Neutrophil (primary cell): ENCODE results near the gene OTOS.

Experiments used
- H3K27ac ChIP-seq: fragments of 200-600 bp; sonication (generic); 2 replicates; pipeline ENCODE4 v1.5.1; 2016; ENCODE audit warnings: mild to moderate bottlenecking, moderate library complexity
- H3K27me3 ChIP-seq: fragments of 200-600 bp; sonication (generic); 2 replicates; pipeline ENCODE4 v1.6.0; 2016; ENCODE audit warnings: mild to moderate bottlenecking
- H3K36me3 ChIP-seq: fragments of 200-600 bp; sonication (generic); 2 replicates; pipeline ENCODE4 v1.5.1; 2017
- H3K4me1 ChIP-seq, 2 experiments: fragments of 200-600 bp in 1 of 2; sonication (generic) in 1 of 2; 1 replicate in 1 of 2; 2 replicates in 1 of 2; pipeline versions ENCODE4 v1.5.1 to v1.6.1; 2013 to 2016; ENCODE audit warnings: low read depth in 1 of 2, low read length in 1 of 2, mild to moderate bottlenecking in 1 of 2, moderate library complexity in 1 of 2; ENCODE audit not compliant: control insufficient read depth in 1 of 2, insufficient read depth in 1 of 2
- H3K4me3 ChIP-seq, 2 experiments: fragments of 200-600 bp in 1 of 2; sonication (generic) in 1 of 2; 1 replicate in 1 of 2; 2 replicates in 1 of 2; pipeline ENCODE4 v1.5.1; 2013 to 2016; ENCODE audit warnings: low read depth in 1 of 2, low read length in 1 of 2, mild to moderate bottlenecking in 1 of 2, moderate library complexity in 1 of 2
- H3K9me3 ChIP-seq: fragments of 200-600 bp; sonication (generic); 2 replicates; pipeline ENCODE4 v1.5.1; 2016
- TF ChIP-seq, protein P1 (sequence below): fragments of 200-600 bp; sonication (generic); IDR thresholded peaks from 2 replicates; pipeline ENCODE4 v1.5.1; 2016; ENCODE audit warnings: antibody characterized with exemption

Gene OTOS

GRCh38 chr2:240127191-240127750, 13.2 kb downstream of the OTOS start:
- Histone ChIP-seq H3K27ac (no peak overlapping the region), H3K27me3 (no peaks in the 10 kb centered on the region), H3K9me3 (no peaks in the 10 kb centered on the region), H3K4me1 (no peaks in the 10 kb centered on the region), H3K36me3 (peaks cover 59% of the 10 kb centered on the region), H3K4me3 (no peak overlapping the region)
- TF ChIP-seq, protein P1, sequence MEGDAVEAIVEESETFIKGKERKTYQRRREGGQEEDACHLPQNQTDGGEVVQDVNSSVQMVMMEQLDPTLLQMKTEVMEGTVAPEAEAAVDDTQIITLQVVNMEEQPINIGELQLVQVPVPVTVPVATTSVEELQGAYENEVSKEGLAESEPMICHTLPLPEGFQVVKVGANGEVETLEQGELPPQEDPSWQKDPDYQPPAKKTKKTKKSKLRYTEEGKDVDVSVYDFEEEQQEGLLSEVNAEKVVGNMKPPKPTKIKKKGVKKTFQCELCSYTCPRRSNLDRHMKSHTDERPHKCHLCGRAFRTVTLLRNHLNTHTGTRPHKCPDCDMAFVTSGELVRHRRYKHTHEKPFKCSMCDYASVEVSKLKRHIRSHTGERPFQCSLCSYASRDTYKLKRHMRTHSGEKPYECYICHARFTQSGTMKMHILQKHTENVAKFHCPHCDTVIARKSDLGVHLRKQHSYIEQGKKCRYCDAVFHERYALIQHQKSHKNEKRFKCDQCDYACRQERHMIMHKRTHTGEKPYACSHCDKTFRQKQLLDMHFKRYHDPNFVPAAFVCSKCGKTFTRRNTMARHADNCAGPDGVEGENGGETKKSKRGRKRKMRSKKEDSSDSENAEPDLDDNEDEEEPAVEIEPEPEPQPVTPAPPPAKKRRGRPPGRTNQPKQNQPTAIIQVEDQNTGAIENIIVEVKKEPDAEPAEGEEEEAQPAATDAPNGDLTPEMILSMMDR: no peak

GRCh38 chr2:240126731-240127130, 13.7 kb downstream of the OTOS start:
- TF ChIP-seq, protein P1: no peak
- no peak overlapping the region for H3K4me3 ChIP-seq
- H3K36me3 ChIP-seq: peaks cover 53% of the 10 kb centered on the region
- no peak overlapping the region for H3K27ac ChIP-seq
- H3K9me3 ChIP-seq: no peaks in the 10 kb centered on the region
- H3K4me1 ChIP-seq: no peaks in the 10 kb centered on the region
- H3K27me3 ChIP-seq: peaks cover 5% of the 10 kb centered on the region

GRCh38 chr2:240125742-240126141, 14.7 kb downstream of the OTOS start:
- Histone ChIP-seq H3K27ac (no peak overlapping the region), H3K9me3 (no peaks in the 10 kb centered on the region), H3K4me1 (no peaks in the 10 kb centered on the region), H3K4me3 (no peak overlapping the region), H3K27me3 (peaks cover 11% of the 10 kb centered on the region), H3K36me3 (peaks cover 43% of the 10 kb centered on the region)
- TF ChIP-seq, protein P1: no peak

- Histone ChIP-seq H3K4me1 (no peaks in the 10 kb centered on the region), H3K27ac (no peak overlapping the region), H3K36me3 (peaks cover 32% of the 10 kb centered on the region), H3K9me3 (no peaks in the 10 kb centered on the region), H3K4me3 (no peak overlapping the region), H3K27me3 (peaks cover 11% of the 10 kb centered on the region)
- TF ChIP-seq, protein P1: no peak
Measured at GRCh38 chr2:240124651-240125030, 15.8 kb downstream of the OTOS start.

- TF ChIP-seq, protein P1: no peak
- H3K4me1 ChIP-seq: no peaks in the 10 kb centered on the region
- H3K27ac ChIP-seq: no peak overlapping the region
- H3K27me3 ChIP-seq: peaks cover 11% of the 10 kb centered on the region
- no peak overlapping the region for H3K4me3 ChIP-seq
- no peaks in the 10 kb centered on the region for H3K9me3 ChIP-seq
- peaks cover 26% of the 10 kb centered on the region for H3K36me3 ChIP-seq
Measured at GRCh38 chr2:240123821-240124650, 16.4 kb downstream of the OTOS start.
